SK-N-MC (cell line): ENCODE results near the gene MAP3K2.

ENCODE experiments used
- EZH2 ChIP-seq: fragments of 200-600 bp; sonication (generic); IDR thresholded peaks from one replicate; pipeline ENCODE4 v1.6.1; 2017; ENCODE audit warnings: antibody characterized with exemption
- POLR2AphosphoS5 ChIP-seq: IDR thresholded peaks from 2 replicates; pipeline ENCODE4 v1.6.1; 2012; ENCODE audit warnings: mild to moderate bottlenecking, low read depth, low read length, borderline replicate concordance

- TF ChIP-seq EZH2 (no peak), POLR2AphosphoS5 (no peak)
Observed at GRCh38 chr2:127255146-127255545, 132.6 kb downstream of the MAP3K2 start.
